ENCODE data around the gene PGLYRP2. TPM values are rescaled to one million over a fixed set of nuclear protein-coding genes. Genes with fewer than 3 reads are reported as not detected.

Gene PGLYRP2
- total RNA-seq, 1 experiment from 2014 or later: not detected

GRCh38 chr19:15431396-15432017 is 47.8 kb downstream of the PGLYRP2 start:
- Mint-ChIP-seq H3K9me3 (ENCODE audit: low read depth, unreplicated experiment) (no peaks in the 10 kb centered on the region), H3K4me3 (ENCODE audit: low read depth, unreplicated experiment) (peak overlapping the region; percentile 84), H3K4me1 (ENCODE audit: low read depth, unreplicated experiment) (peaks cover 18% of the 10 kb centered on the region), H3K27ac (ENCODE audit: unreplicated experiment) (peak overlapping the region; percentile 91), H3K36me3 (ENCODE audit: insufficient read depth, unreplicated experiment) (peaks cover 30% of the 10 kb centered on the region), H3K27me3 (ENCODE audit: unreplicated experiment) (no peaks in the 10 kb centered on the region)
- CTCF ChIA-PET: no interaction called here
- TSS peak; percentile 83 for BruUV-seq (replicated peaks)
- intact Hi-C loops (cut with micrococcal nuclease; ENCODE audit: unreplicated experiment): no loop called here
- no peak for TF ChIP-seq CTCF (IDR thresholded peaks at IDR 0.05; ENCODE audit: unreplicated experiment)
- DNase-seq: no peak

- BruUV-seq (replicated peaks): no TSS peak
- H3K36me3 Mint-ChIP-seq (ENCODE audit: insufficient read depth, unreplicated experiment): peaks cover 30% of the 10 kb centered on the region
- H3K27ac Mint-ChIP-seq (ENCODE audit: unreplicated experiment): no peak overlapping the region
- H3K9me3 Mint-ChIP-seq (ENCODE audit: low read depth, unreplicated experiment): no peaks in the 10 kb centered on the region
- H3K4me1 Mint-ChIP-seq (ENCODE audit: low read depth, unreplicated experiment): peaks cover 18% of the 10 kb centered on the region
- CTCF ChIA-PET: no interaction called here
- no peak for DNase-seq
- TF ChIP-seq CTCF (IDR thresholded peaks at IDR 0.05; ENCODE audit: unreplicated experiment): no peak
- H3K27me3 Mint-ChIP-seq (ENCODE audit: unreplicated experiment): no peaks in the 10 kb centered on the region
- intact Hi-C loops (cut with micrococcal nuclease; ENCODE audit: unreplicated experiment): no loop called here
- peak overlapping the region; percentile 84 for H3K4me3 Mint-ChIP-seq (ENCODE audit: low read depth, unreplicated experiment)
These were observed 48.7 kb downstream of the PGLYRP2 start for GRCh38 chr19:15430526-15431120.

GRCh38 chr19:15429825-15430467 is 49.4 kb downstream of the PGLYRP2 start:
- no peak for TF ChIP-seq CTCF (IDR thresholded peaks at IDR 0.05; ENCODE audit: unreplicated experiment)
- Mint-ChIP-seq H3K4me3 (ENCODE audit: low read depth, unreplicated experiment) (no peak overlapping the region), H3K4me1 (ENCODE audit: low read depth, unreplicated experiment) (peaks cover 18% of the 10 kb centered on the region), H3K27ac (ENCODE audit: unreplicated experiment) (no peak overlapping the region), H3K9me3 (ENCODE audit: low read depth, unreplicated experiment) (no peaks in the 10 kb centered on the region), H3K27me3 (ENCODE audit: unreplicated experiment) (no peaks in the 10 kb centered on the region), H3K36me3 (ENCODE audit: insufficient read depth, unreplicated experiment) (peaks cover 30% of the 10 kb centered on the region)
- intact Hi-C loops (cut with micrococcal nuclease; ENCODE audit: unreplicated experiment): no loop called here
- DNase-seq: no peak
- BruUV-seq (replicated peaks): no TSS peak
- CTCF ChIA-PET: no interaction called here

GRCh38 chr19:15428956-15429824 is 50.1 kb downstream of the PGLYRP2 start:
- Mint-ChIP-seq H3K9me3 (ENCODE audit: low read depth, unreplicated experiment) (no peaks in the 10 kb centered on the region), H3K27ac (ENCODE audit: unreplicated experiment) (no peak overlapping the region), H3K4me1 (ENCODE audit: low read depth, unreplicated experiment) (peaks cover 18% of the 10 kb centered on the region), H3K27me3 (ENCODE audit: unreplicated experiment) (no peaks in the 10 kb centered on the region), H3K36me3 (ENCODE audit: insufficient read depth, unreplicated experiment) (peaks cover 30% of the 10 kb centered on the region), H3K4me3 (ENCODE audit: low read depth, unreplicated experiment) (no peak overlapping the region)
- CTCF ChIA-PET: no interaction called here
- no TSS peak for BruUV-seq (replicated peaks)
- TF ChIP-seq CTCF (IDR thresholded peaks at IDR 0.05; ENCODE audit: unreplicated experiment): no peak
- intact Hi-C loops (cut with micrococcal nuclease; ENCODE audit: unreplicated experiment): no loop called here
- DNase-seq: no peak
